ENCODE measurements around the gene NCBP3.

The NCBP3 gene

DNA sequence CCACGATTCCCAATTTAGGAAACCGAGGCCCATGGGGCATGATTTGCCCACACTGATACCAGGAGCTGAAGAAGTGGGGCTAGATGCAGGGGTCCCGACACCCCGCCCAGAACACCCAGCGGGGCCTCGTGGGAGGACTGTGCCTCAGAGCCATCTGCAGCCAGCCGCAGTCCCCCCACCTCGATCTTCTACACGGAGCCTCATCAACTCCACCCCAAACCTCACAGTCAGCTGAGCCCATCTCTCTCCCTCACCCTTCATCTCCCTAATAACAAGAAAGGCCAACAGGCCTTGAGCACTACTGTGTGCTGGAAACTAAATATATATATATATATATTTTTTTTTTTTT lies 49.2 kb downstream of the NCBP3 start:
- Histone ChIP-seq H3K23ac (ENCODE audit: low read depth, low read length, poor library complexity) (no peak overlapping the region), H2BK5ac (ENCODE audit: low read length) (no peak overlapping the region), H3K4me2 (ENCODE audit: insufficient read depth, low read length, poor library complexity, severe bottlenecking) (no peak overlapping the region), H3K27me3 (ENCODE audit: control insufficient read depth in 3 of 3, insufficient read depth in 3 of 3, low read depth in 1 of 3, low read length in 3 of 3) (peaks cover 0 to 3% (median 0%) of the 10 kb centered on the region in 3 experiments), H2AFZ (ENCODE audit: low read length) (no peak overlapping the region), H3K18ac (ENCODE audit: low read length) (no peak overlapping the region), H3K4me1 (ENCODE audit: control insufficient read depth in 2 of 2, insufficient read depth in 1 of 2, low read depth in 1 of 2, low read length in 2 of 2) (peaks cover 5 to 8% of the 10 kb centered on the region in 2 donors), H2BK120ac (ENCODE audit: low read depth, low read length) (no peak overlapping the region), H3K36me3 (replicated peaks in 1 of 2; ENCODE audit: control insufficient read depth in 2 of 2, insufficient read depth in 2 of 2, low read length in 2 of 2) (peaks cover 3 to 4% of the 10 kb centered on the region in 2 donors), H2AK5ac (ENCODE audit: low read depth, low read length) (peak overlapping the region; percentile 81), H3K79me1 (ENCODE audit: low read depth, low read length) (no peaks in the 10 kb centered on the region), H3K9me3 (replicated peaks in 1 of 2; ENCODE audit: control insufficient read depth in 2 of 2, insufficient read depth in 1 of 2, low read depth in 1 of 2, low read length in 2 of 2) (peaks cover 0 to 3% of the 10 kb centered on the region in 2 donors), H3K27ac (replicated peaks; ENCODE audit: low read length) (no peak overlapping the region), H3K9ac (ENCODE audit: low read depth, low read length, poor library complexity) (no peak overlapping the region), H2BK12ac (ENCODE audit: low read length) (no peak overlapping the region), H3K4ac (ENCODE audit: low read length) (no peak overlapping the region), H4K8ac (ENCODE audit: low read depth, low read length) (no peak overlapping the region), H3K14ac (ENCODE audit: low read length) (no peak overlapping the region), H2BK15ac (ENCODE audit: low read length) (no peak overlapping the region), H3K4me3 (ENCODE audit: low read length in 2 of 2) (no peak overlapping the region), H4K91ac (ENCODE audit: low read depth, low read length, poor library complexity) (no peak overlapping the region)
- no peak for DNase-seq (ENCODE audit: low spot score)
- WGBS, 2 donors (ENCODE audit: extremely low coverage in 2 of 2, insufficient read length in 2 of 2, insufficient replicate concordance in 1 of 2), result no CpG with 5 or more reads among the region's 9 CpGs

GRCh38 chr17:3796110-3796821 lies 49.8 kb downstream of the NCBP3 start:
- H3K27ac ChIP-seq (replicated peaks; ENCODE audit: low read length), result no peak overlapping the region
- H3K23ac ChIP-seq (ENCODE audit: low read depth, low read length, poor library complexity), result peak overlapping the region; percentile 37
- H3K14ac ChIP-seq (ENCODE audit: low read length), result peak overlapping the region; percentile 94
- no CpG with 5 or more reads among the region's 17 CpGs for WGBS, 2 donors (ENCODE audit: extremely low coverage in 2 of 2, insufficient read length in 2 of 2, insufficient replicate concordance in 1 of 2)
- peaks cover 0 to 3% of the 10 kb centered on the region in 2 donors for H3K9me3 ChIP-seq (replicated peaks in 1 of 2; ENCODE audit: control insufficient read depth in 2 of 2, insufficient read depth in 1 of 2, low read depth in 1 of 2, low read length in 2 of 2)
- H3K4ac ChIP-seq (ENCODE audit: low read length), result no peak overlapping the region
- peak overlapping the region; percentile 22 for H2BK12ac ChIP-seq (ENCODE audit: low read length)
- no peaks in the 10 kb centered on the region for H3K79me1 ChIP-seq (ENCODE audit: low read depth, low read length)
- H3K4me3 ChIP-seq (ENCODE audit: low read length in 2 of 2), result peak overlapping the region in 1 of 2 donors; percentile 56
- peak overlapping the region; percentile 81 for H2AK5ac ChIP-seq (ENCODE audit: low read depth, low read length)
- no peak overlapping the region for H2BK5ac ChIP-seq (ENCODE audit: low read length)
- no peak for DNase-seq (ENCODE audit: low spot score)
- peak overlapping the region; percentile 71 for H3K18ac ChIP-seq (ENCODE audit: low read length)
- H3K36me3 ChIP-seq (replicated peaks in 1 of 2; ENCODE audit: control insufficient read depth in 2 of 2, insufficient read depth in 2 of 2, low read length in 2 of 2), result peaks cover 0 to 4% of the 10 kb centered on the region in 2 donors
- H3K4me2 ChIP-seq (ENCODE audit: insufficient read depth, low read length, poor library complexity, severe bottlenecking), result no peak overlapping the region
- H2BK120ac ChIP-seq (ENCODE audit: low read depth, low read length), result no peak overlapping the region
- peak overlapping the region; percentile 75 for H3K9ac ChIP-seq (ENCODE audit: low read depth, low read length, poor library complexity)
- peak overlapping the region; percentile 53 for H4K91ac ChIP-seq (ENCODE audit: low read depth, low read length, poor library complexity)
- H2AFZ ChIP-seq (ENCODE audit: low read length), result no peak overlapping the region
- peaks cover 0 to 3% (median 0%) of the 10 kb centered on the region in 3 experiments for H3K27me3 ChIP-seq (ENCODE audit: control insufficient read depth in 3 of 3, insufficient read depth in 3 of 3, low read depth in 1 of 3, low read length in 3 of 3)
- H2BK15ac ChIP-seq (ENCODE audit: low read length), result no peak overlapping the region
- H3K4me1 ChIP-seq (ENCODE audit: control insufficient read depth in 2 of 2, insufficient read depth in 1 of 2, low read depth in 1 of 2, low read length in 2 of 2), result peaks cover 5 to 8% of the 10 kb centered on the region in 2 donors
- peak overlapping the region; percentile 65 for H4K8ac ChIP-seq (ENCODE audit: low read depth, low read length)

DNA sequence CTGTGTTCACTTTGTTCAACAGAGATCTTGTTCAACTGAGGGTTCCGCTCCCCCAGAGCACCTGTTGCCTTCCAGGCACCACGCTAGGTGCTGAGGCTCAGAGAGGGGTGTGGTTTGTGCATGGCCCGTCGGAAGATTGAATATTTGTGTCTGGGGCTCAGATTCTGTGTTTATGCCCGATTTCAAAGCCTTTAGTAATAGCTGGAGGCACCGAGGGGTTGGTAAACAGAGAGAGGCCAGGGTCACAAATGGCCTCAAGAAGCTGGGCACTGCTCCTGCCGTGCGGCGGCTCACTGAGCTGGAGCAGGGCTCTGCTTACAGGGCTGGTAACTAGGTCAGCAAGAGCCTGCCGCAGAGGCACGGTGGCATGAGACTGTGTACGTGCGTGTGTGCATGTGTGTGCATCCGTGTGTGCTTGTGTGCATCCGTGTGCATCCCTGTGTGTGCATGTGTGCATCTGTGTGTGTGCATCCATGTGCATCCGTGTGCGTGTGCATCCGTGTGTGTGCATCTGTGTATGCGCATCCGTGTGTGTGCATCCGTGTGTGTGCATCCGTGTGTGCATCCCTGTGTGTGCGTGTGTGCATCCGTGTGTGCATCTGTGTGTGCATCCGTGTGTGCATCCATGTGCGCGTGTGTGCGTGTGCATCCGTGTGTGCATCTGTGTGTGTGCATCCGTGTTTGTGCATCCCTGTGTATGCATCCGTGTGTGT lies 50.5 kb downstream of the NCBP3 start:
- Histone ChIP-seq H2BK15ac (ENCODE audit: low read length) (no peak overlapping the region), H4K91ac (ENCODE audit: low read depth, low read length, poor library complexity) (peak overlapping the region; percentile 53), H4K8ac (ENCODE audit: low read depth, low read length) (peak overlapping the region; percentile 65), H3K27me3 (ENCODE audit: control insufficient read depth in 3 of 3, insufficient read depth in 3 of 3, low read depth in 1 of 3, low read length in 3 of 3) (peaks cover 0 to 3% (median 0%) of the 10 kb centered on the region in 3 experiments), H3K9me3 (replicated peaks in 1 of 2; ENCODE audit: control insufficient read depth in 2 of 2, insufficient read depth in 1 of 2, low read depth in 1 of 2, low read length in 2 of 2) (peaks cover 0 to 3% of the 10 kb centered on the region in 2 donors), H3K36me3 (replicated peaks in 1 of 2; ENCODE audit: control insufficient read depth in 2 of 2, insufficient read depth in 2 of 2, low read length in 2 of 2) (peaks cover 0 to 4% of the 10 kb centered on the region in 2 donors), H3K4me1 (ENCODE audit: control insufficient read depth in 2 of 2, insufficient read depth in 1 of 2, low read depth in 1 of 2, low read length in 2 of 2) (peaks cover 5 to 8% of the 10 kb centered on the region in 2 donors), H3K79me1 (ENCODE audit: low read depth, low read length) (no peaks in the 10 kb centered on the region), H2BK120ac (ENCODE audit: low read depth, low read length) (no peak overlapping the region), H3K4me3 (ENCODE audit: low read length in 2 of 2) (peak overlapping the region in 1 of 2 donors; percentile 56), H3K4me2 (ENCODE audit: insufficient read depth, low read length, poor library complexity, severe bottlenecking) (no peak overlapping the region), H2AFZ (ENCODE audit: low read length) (peak overlapping the region; percentile 93), H3K27ac (replicated peaks; ENCODE audit: low read length) (no peak overlapping the region), H2BK5ac (ENCODE audit: low read length) (peak overlapping the region; percentile 87), H3K18ac (ENCODE audit: low read length) (peak overlapping the region; percentile 76), H3K9ac (ENCODE audit: low read depth, low read length, poor library complexity) (peak overlapping the region; percentile 75), H2AK5ac (ENCODE audit: low read depth, low read length) (no peak overlapping the region), H2BK12ac (ENCODE audit: low read length) (peak overlapping the region; percentile 22), H3K4ac (ENCODE audit: low read length) (peak overlapping the region; percentile 69), H3K23ac (ENCODE audit: low read depth, low read length, poor library complexity) (peak overlapping the region; percentile 37), H3K14ac (ENCODE audit: low read length) (peak overlapping the region; percentile 94)
- DNase-seq (ENCODE audit: low spot score), result no peak
- no CpG with 5 or more reads among the region's 31 CpGs for WGBS, 2 donors (ENCODE audit: extremely low coverage in 2 of 2, insufficient read length in 2 of 2, insufficient replicate concordance in 1 of 2)
